ENCODE measurements around the gene TUBA4B.

GRCh38 chr2:219286436-219287115, 33.5 kb downstream of the TUBA4B start:
- TF ChIP-seq EZH2phosphoT487 (IDR thresholded peaks at IDR 0.05; ENCODE audit: insufficient read depth, low read depth): no peak
- TF ChIP-seq EZH2 (IDR thresholded peaks at IDR 0.05; ENCODE audit: insufficient read depth, poor library complexity, severe bottlenecking): no peak

All from GM23248 (cell line).